Right hindlimb (tissue), 1 donor: ENCODE results near the gene RGS3.

Source experiments
- DNase-seq: peaks from one replicate; pipeline ENCODE4 v3.0.0-alpha.2; 2018

RGS3 gene

GRCh38 chr9:113514061-113514460 lies 50.5 kb downstream of the RGS3 start:
- DNase-seq, result no peak

GRCh38 chr9:113514748-113515147 lies 51.2 kb downstream of the RGS3 start:
- DNase-seq, result no peak

GRCh38 chr9:113515862-113516261 lies 52.3 kb downstream of the RGS3 start:
- no peak for DNase-seq

- no peak for DNase-seq
Observed at GRCh38 chr9:113516840-113517577, 53.5 kb downstream of the RGS3 start.

GRCh38 chr9:113519426-113520108 lies 56.0 kb downstream of the RGS3 start:
- DNase-seq, result no peak

- DNase-seq, result no peak
Observed at GRCh38 chr9:113520109-113520642, 56.6 kb downstream of the RGS3 start.

GRCh38 chr9:113521693-113522255 lies 58.2 kb downstream of the RGS3 start:
- DNase-seq, result no peak

- DNase-seq, result no peak
Observed at GRCh38 chr9:113522419-113522818, 58.9 kb downstream of the RGS3 start.

- DNase-seq, result no peak
Observed at GRCh38 chr9:113522858-113523257, 59.3 kb downstream of the RGS3 start.

- peak; percentile 66 for DNase-seq
Observed at GRCh38 chr9:113523421-113524141, 60.1 kb downstream of the RGS3 start.

- DNase-seq, result no peak
Observed at GRCh38 chr9:113524468-113524867, 60.9 kb downstream of the RGS3 start.

GRCh38 chr9:113525205-113525604 lies 61.7 kb downstream of the RGS3 start:
- DNase-seq, result no peak

- no peak for DNase-seq
Observed at GRCh38 chr9:113525831-113526230, 62.3 kb downstream of the RGS3 start.

- no peak for DNase-seq
Observed at GRCh38 chr9:113526231-113526746, 62.8 kb downstream of the RGS3 start.

- DNase-seq, result no peak
Observed at GRCh38 chr9:113526841-113527240, 63.3 kb downstream of the RGS3 start.

GRCh38 chr9:113528088-113528487 lies 64.6 kb downstream of the RGS3 start:
- DNase-seq, result no peak

GRCh38 chr9:113528811-113529210 lies 65.3 kb downstream of the RGS3 start:
- no peak for DNase-seq

- DNase-seq, result no peak
Observed at GRCh38 chr9:113529336-113530009, 65.9 kb downstream of the RGS3 start.

- DNase-seq, result no peak
Observed at GRCh38 chr9:113530022-113530635, 66.6 kb downstream of the RGS3 start.

- no peak for DNase-seq
Observed at GRCh38 chr9:113530942-113531341, 67.4 kb downstream of the RGS3 start.

- DNase-seq, result no peak
Observed at GRCh38 chr9:113531919-113532808, 68.6 kb downstream of the RGS3 start.
